A549 treated with CpdA at 1 μM for 4 hours (cell line): ENCODE measurements around the gene CLEC2A. TPM values are rescaled to one million over a fixed set of nuclear protein-coding genes. Genes with fewer than 3 reads are reported as not detected.

Experiments used
- total RNA-seq: library from RNA; stranded (reverse); fragments of 200-300 nt; extraction: Qiagen RNA extraction; gene quantifications from 5 replicates; pipeline ENCODE4 v1.2.3, GENCODE V29; 2022; ENCODE audit warnings: low read depth

Gene CLEC2A
- not detected in 5 replicates for total RNA-seq

GRCh38 chr12:9932270-9932669 is at the start of gene CLEC2A:
CLEC2A (minus strand) TSS chr12:9932370; CDS start chr12:9932329, 41 bp downstream.

GRCh38 chr12:9971181-9971580 is 39.0 kb upstream of the CLEC2A start, which contains the start of gene CLEC12A:
CLEC12A (plus strand) TSS chr12:9971409; CDS start chr12:9971597, 188 bp downstream.

GRCh38 chr12:9881246-9881645 is 50.9 kb downstream of the CLEC2A start, which contains the start of gene KLRF2:
KLRF2 (plus strand) TSS chr12:9881489; CDS start chr12:9881596, 107 bp downstream.

GRCh38 chr12:9869307-9870161 is 62.6 kb downstream of the CLEC2A start, which contains the start of gene CLEC2B:
CLEC2B (minus strand) TSS chr12:9869354.

Other genes with a start within 250 kb of the CLEC2A start
- not detected in 5 replicates for gene CLECL1, start 199.3 kb downstream of the CLEC2A start, total RNA-seq
- gene CD69, start 171.5 kb downstream of the CLEC2A start, total RNA-seq: not detected in 5 replicates
- not detected in 5 replicates for gene KLRF1, start 104.9 kb downstream of the CLEC2A start, total RNA-seq
- gene CLEC2B, start 63.0 kb downstream of the CLEC2A start, total RNA-seq: 1.4 to 3.0 TPM (median 1.9 TPM) in 5 replicates
- not detected in 5 replicates for gene KLRF2, start 50.9 kb downstream of the CLEC2A start, total RNA-seq
- gene CLEC12A, start 39.0 kb upstream of the CLEC2A start, total RNA-seq: not detected in 5 replicates
- not detected in 5 replicates for gene CLEC1B, start 66.8 kb upstream of the CLEC2A start, total RNA-seq
- not detected in 5 replicates for gene CLEC12B, start 78.3 kb upstream of the CLEC2A start, total RNA-seq
- not detected in 5 replicates for gene CLEC9A, start 98.3 kb upstream of the CLEC2A start, total RNA-seq
- gene CLEC1A, start 166.6 kb upstream of the CLEC2A start, total RNA-seq: not detected in 5 replicates
- gene CLEC7A, start 197.8 kb upstream of the CLEC2A start, total RNA-seq: not detected in 5 replicates
- 0.75 to 2.6 TPM (median 1.3 TPM) in 5 replicates for gene OLR1, start 239.8 kb upstream of the CLEC2A start, total RNA-seq
- 0.05 to 0.47 TPM (median 0.23 TPM) in 4 of 5 replicates, not detected in the other for gene TMEM52B, start 246.7 kb upstream of the CLEC2A start, total RNA-seq